Inflammatory macrophage treated with lipopolysaccharide for 4 hours (primary cell): ENCODE measurements around the gene PLEKHG1.

ENCODE experiments used
- DNase-seq: peaks from one replicate; pipeline ENCODE4 v3.0.0-alpha.2; 2020

PLEKHG1 gene

DNA sequence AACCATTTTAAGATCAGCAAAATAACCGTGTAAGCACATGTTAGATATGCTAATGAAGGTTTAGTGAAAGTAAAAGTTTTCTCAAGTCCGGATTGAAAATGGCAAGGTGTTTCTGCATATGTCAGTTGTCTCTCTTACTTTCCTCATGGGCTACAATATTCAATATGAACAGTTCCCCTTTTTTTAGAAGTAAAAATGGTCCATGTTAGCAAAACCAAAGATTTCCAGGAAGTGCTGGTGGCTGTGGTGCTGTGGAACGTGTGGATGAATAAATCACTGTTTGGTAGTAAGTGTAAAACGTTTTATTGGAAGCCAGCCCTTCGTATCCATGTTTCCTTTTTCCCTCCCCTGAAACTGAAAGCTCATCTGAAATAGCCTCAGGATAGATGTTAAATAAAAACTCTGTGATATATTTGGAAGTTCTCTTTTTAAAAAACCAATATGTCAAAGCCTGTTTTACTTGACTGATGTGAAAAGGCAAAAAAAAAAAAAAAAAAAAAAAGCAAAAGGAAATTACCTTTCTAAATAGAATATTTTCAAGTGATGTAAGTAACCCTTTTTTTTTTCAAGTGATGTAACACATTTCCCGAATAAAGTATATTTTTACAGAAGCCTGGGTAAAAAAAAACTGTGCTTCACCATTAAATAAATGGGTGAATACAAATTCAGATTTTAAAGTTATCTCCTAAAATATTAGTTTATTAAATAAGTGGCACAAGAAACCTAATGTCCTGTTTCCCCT, 41.9 kb downstream of the PLEKHG1 start:
- peak; percentile 12 for DNase-seq

DNA sequence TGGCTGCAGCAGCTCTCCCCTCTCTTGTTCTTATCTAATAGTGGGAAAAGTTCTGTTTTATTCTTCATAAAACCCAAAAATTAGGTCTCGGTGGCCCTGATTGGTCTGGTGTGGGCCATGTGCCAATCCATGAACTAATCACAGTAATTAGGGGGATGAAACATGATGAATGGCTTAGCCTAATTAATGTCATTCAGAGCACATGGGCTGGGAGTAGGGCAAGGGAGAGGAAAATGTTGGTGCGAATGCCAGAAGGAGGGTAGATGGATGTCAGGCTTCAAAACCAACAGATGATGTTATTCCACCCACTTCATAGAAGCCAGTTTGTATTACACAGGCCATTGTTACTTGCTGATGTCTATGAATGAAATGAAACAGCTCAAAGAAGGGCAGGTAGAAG, 46.5 kb downstream of the PLEKHG1 start:
- DNase-seq = no peak

DNA sequence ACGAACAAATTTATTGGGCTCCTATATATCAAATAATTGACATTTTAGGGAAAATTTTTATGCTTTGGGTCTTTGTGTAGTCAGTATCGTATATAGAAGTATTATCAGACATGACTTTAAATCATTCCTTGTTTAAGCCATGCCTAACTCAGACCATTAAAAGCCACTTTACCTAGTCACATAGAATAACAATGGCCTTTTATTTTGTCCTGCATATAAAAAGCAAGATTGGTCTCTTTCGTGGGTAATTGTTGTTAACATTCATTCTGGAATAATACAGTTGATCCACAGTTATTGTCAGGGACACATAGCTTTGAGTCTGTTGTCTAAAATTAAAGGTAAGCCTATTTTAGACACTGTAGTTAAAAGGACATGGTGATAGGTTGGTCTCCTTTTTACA, 47.4 kb downstream of the PLEKHG1 start:
- DNase-seq = no peak
